ENCODE results near the gene FBN3. TPM values are rescaled to one million over a fixed set of nuclear protein-coding genes. Genes with fewer than 3 reads are reported as not detected.
"Not testable (repeated sequence)": the region's sequence is repeated elsewhere in the genome, so short reads cannot be mapped to it uniquely, and the experiment has no call there.

FBN3 gene
- 4.7 TPM for polyA plus RNA-seq (2012; ENCODE audit: insufficient read depth, insufficient read length)

- no peak within 1 kb of the TSS for H3K4me3 ChIP-seq (ENCODE audit: low read length)
Observed at GRCh38 chr19:8149261-8150094, at the start of gene FBN3. TSS of gene FBN3 (minus strand) at chr19:8149592. CDS start at chr19:8147480, 2,112 bp downstream.

GRCh38 chr19:8196271-8196927, 47.0 kb upstream of the FBN3 start:
- DNase-seq (ENCODE audit: low read depth, low spot score), result no peak
- no peak overlapping the region for H3K4me3 ChIP-seq (ENCODE audit: low read length)

More at GRCh38 chr19:8149261-8150094, at the start of gene FBN3:
- no peak for DNase-seq (ENCODE audit: low read depth, low spot score)

- DNase-seq (ENCODE audit: low read depth, low spot score), result peak; percentile 65
- peak overlapping the region; percentile 23 for H3K4me3 ChIP-seq (ENCODE audit: low read length)
Observed at GRCh38 chr19:8194528-8195267, 45.3 kb upstream of the FBN3 start.

GRCh38 chr19:8192221-8192820, 42.9 kb upstream of the FBN3 start:
- H3K4me3 ChIP-seq (ENCODE audit: low read length), result no peak overlapping the region
- DNase-seq (ENCODE audit: low read depth, low spot score), result no peak

GRCh38 chr19:8185343-8186068, 36.1 kb upstream of the FBN3 start:
- H3K4me3 ChIP-seq (ENCODE audit: low read length), result no peak overlapping the region
- DNase-seq (ENCODE audit: low read depth, low spot score), result no peak

- H3K4me3 ChIP-seq (ENCODE audit: low read length), result no peak overlapping the region
- no peak for DNase-seq (ENCODE audit: low read depth, low spot score)
Observed at GRCh38 chr19:8184274-8184673, 34.9 kb upstream of the FBN3 start.

GRCh38 chr19:8180018-8180417, 30.6 kb upstream of the FBN3 start:
- DNase-seq (ENCODE audit: low read depth, low spot score), result no peak
- no peak overlapping the region for H3K4me3 ChIP-seq (ENCODE audit: low read length)

- DNase-seq (ENCODE audit: low read depth, low spot score), result no peak
- H3K4me3 ChIP-seq (ENCODE audit: low read length), result no peak overlapping the region
Observed at GRCh38 chr19:8174706-8175105, 25.3 kb upstream of the FBN3 start.

GRCh38 chr19:8168537-8168936, 19.1 kb upstream of the FBN3 start:
- no peak overlapping the region for H3K4me3 ChIP-seq (ENCODE audit: low read length)
- no peak for DNase-seq (ENCODE audit: low read depth, low spot score)

GRCh38 chr19:8167985-8168384, 18.6 kb upstream of the FBN3 start:
- no peak overlapping the region for H3K4me3 ChIP-seq (ENCODE audit: low read length)
- no peak for DNase-seq (ENCODE audit: low read depth, low spot score)

- H3K4me3 ChIP-seq (ENCODE audit: low read length), result no peak overlapping the region
- no peak for DNase-seq (ENCODE audit: low read depth, low spot score)
Observed at GRCh38 chr19:8163759-8164158, 14.4 kb upstream of the FBN3 start.

GRCh38 chr19:8161135-8161646, 11.8 kb upstream of the FBN3 start:
- peak; percentile 76 for DNase-seq (ENCODE audit: low read depth, low spot score)
- no peak overlapping the region for H3K4me3 ChIP-seq (ENCODE audit: low read length)

- not testable (repeated sequence) for H3K4me3 ChIP-seq (ENCODE audit: low read length); DNase-seq (ENCODE audit: low read depth, low spot score)
Observed at GRCh38 chr19:8159322-8159721, 9.9 kb upstream of the FBN3 start.

- H3K4me3 ChIP-seq (ENCODE audit: low read length), result no peak overlapping the region
- peak; percentile 73 for DNase-seq (ENCODE audit: low read depth, low spot score)
Observed at GRCh38 chr19:8158411-8159074, 9.2 kb upstream of the FBN3 start.

- no peak for DNase-seq (ENCODE audit: low read depth, low spot score)
- no peak overlapping the region for H3K4me3 ChIP-seq (ENCODE audit: low read length)
Observed at GRCh38 chr19:8155318-8155717, 5.9 kb upstream of the FBN3 start.

GRCh38 chr19:8154014-8154413, 4.6 kb upstream of the FBN3 start:
- not testable (repeated sequence) for H3K4me3 ChIP-seq (ENCODE audit: low read length); DNase-seq (ENCODE audit: low read depth, low spot score)

- H3K4me3 ChIP-seq (ENCODE audit: low read length), result no peak overlapping the region
- DNase-seq (ENCODE audit: low read depth, low spot score), result no peak
Observed at GRCh38 chr19:8151767-8152035, 2.3 kb upstream of the FBN3 start.

- no peak for DNase-seq (ENCODE audit: low read depth, low spot score)
- no peak overlapping the region for H3K4me3 ChIP-seq (ENCODE audit: low read length)
Observed at GRCh38 chr19:8150998-8151766, 1.8 kb upstream of the FBN3 start.
